MM.1S (cell line): ENCODE results near the gene CDK12.

ENCODE experiments used
- DNase-seq: peaks from one replicate; pipeline ENCODE4 v3.0.0-alpha.2; 2015
- H2AFZ ChIP-seq: fragments of 300-600 bp; sonication (generic); 2 replicates; pipeline ENCODE4 v1.6.0; 2016; ENCODE audit warnings: antibody characterized with exemption, low read length
- H3F3A ChIP-seq: fragments of 300-600 bp; sonication (generic); 2 replicates; pipeline ENCODE4 v1.6.1; 2016; ENCODE audit warnings: mild to moderate bottlenecking, antibody characterized with exemption, low read length, moderate library complexity, mixed read lengths; ENCODE audit not compliant: insufficient read depth
- H3K27ac ChIP-seq: fragments of 300-600 bp; sonication (generic); 2 replicates; pipeline ENCODE4 v1.5.1; 2016; ENCODE audit warnings: mild to moderate bottlenecking, low read length
- H3K27me3 ChIP-seq: fragments of 300-600 bp; sonication (generic); replicated peaks from 2 replicates; pipeline ENCODE4 v1.6.0; 2016; ENCODE audit warnings: low read length; ENCODE audit not compliant: insufficient read depth
- H3K36me3 ChIP-seq: fragments of 300-600 bp; sonication (generic); replicated peaks from 2 replicates; pipeline ENCODE4 v1.6.1; 2016; ENCODE audit warnings: mild to moderate bottlenecking, low read length, mixed read lengths; ENCODE audit not compliant: insufficient read depth
- H3K4me1 ChIP-seq: fragments of 300-600 bp; sonication (generic); 2 replicates; pipeline ENCODE4 v1.6.1; 2016; ENCODE audit warnings: low read length, mixed read lengths
- H3K4me2 ChIP-seq: fragments of 300-600 bp; sonication (generic); 2 replicates; pipeline ENCODE4 v1.6.0; 2016; ENCODE audit warnings: low read depth, low read length
- H3K4me3 ChIP-seq: fragments of 300-600 bp; sonication (generic); 2 replicates; pipeline ENCODE4 v1.5.1; 2016; ENCODE audit warnings: low read length, mixed read lengths
- H3K79me2 ChIP-seq: fragments of 300-600 bp; sonication (generic); 2 replicates; pipeline ENCODE4 v1.6.1; 2016; ENCODE audit warnings: mixed run types, low read length, mixed read lengths
- H3K9ac ChIP-seq: fragments of 300-600 bp; sonication (generic); 2 replicates; pipeline ENCODE4 v1.6.1; 2016; ENCODE audit warnings: low read length, mixed read lengths
- H3K9me2 ChIP-seq: fragments of 300-600 bp; sonication (generic); replicated peaks from 2 replicates; pipeline ENCODE4 v1.6.1; 2016; ENCODE audit warnings: mild to moderate bottlenecking, low read length, mixed read lengths; ENCODE audit not compliant: insufficient read depth
- H3K9me3 ChIP-seq: fragments of 300-600 bp; sonication (generic); replicated peaks from 2 replicates; pipeline ENCODE4 v1.6.1; 2016; ENCODE audit warnings: mild to moderate bottlenecking, low read length, mixed read lengths; ENCODE audit not compliant: insufficient read depth
- H4K20me1 ChIP-seq: fragments of 300-600 bp; sonication (generic); 2 replicates; pipeline ENCODE4 v1.6.1; 2016; ENCODE audit warnings: mild to moderate bottlenecking, low read length, moderate library complexity, mixed read lengths; ENCODE audit not compliant: insufficient read depth
- EZH2 ChIP-seq: fragments of 300-600 bp; sonication (generic); optimal IDR thresholded peaks from 2 replicates; pipeline ENCODE3; 2017; ENCODE audit warnings: low read depth, mild to moderate bottlenecking, antibody characterized with exemption, low read length, mixed read lengths
- EZH2phosphoT487 ChIP-seq: fragments of 300-600 bp; sonication (generic); IDR thresholded peaks from 2 replicates; pipeline ENCODE4 v1.6.1; 2018; ENCODE audit warnings: antibody characterized with exemption, low read length
- TF ChIP-seq, protein P1 (sequence below): fragments of 300-600 bp; sonication (generic); IDR thresholded peaks from 2 replicates; pipeline ENCODE4 v1.5.1; 2016; ENCODE audit warnings: antibody characterized with exemption, low read length, mixed read lengths

CDK12 gene

DNA sequence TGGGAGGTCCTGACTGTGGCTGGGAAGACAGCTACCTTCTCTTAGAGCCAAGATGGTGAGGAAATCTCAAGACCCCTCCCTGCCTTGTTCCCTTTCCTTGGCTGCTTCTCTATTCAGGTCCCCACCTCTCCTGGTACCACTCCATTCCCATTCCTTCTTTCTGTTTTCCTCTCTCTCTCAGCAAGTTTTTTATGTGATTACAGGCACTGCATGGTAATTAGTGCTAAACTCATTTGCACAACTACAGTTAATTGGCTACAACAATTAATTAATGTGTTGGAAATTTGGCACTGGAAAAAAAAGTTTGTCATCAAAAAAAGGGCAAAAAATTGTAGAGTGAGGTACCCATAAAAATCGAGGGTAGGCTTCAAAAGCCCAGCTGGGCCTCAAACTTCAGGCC is 101.1 kb downstream of the CDK12 start:
- Histone ChIP-seq H3K9ac (no peak overlapping the region), H3K4me1 (no peaks in the 10 kb centered on the region), H2AFZ (no peak overlapping the region), H3K4me3 (no peak overlapping the region), H3K27me3 (no peaks in the 10 kb centered on the region), H3K4me2 (no peak overlapping the region), H3K9me2 (no peaks in the 10 kb centered on the region), H3K79me2 (no peaks in the 10 kb centered on the region), H4K20me1 (no peaks in the 10 kb centered on the region), H3K9me3 (no peaks in the 10 kb centered on the region), H3F3A (no peaks in the 10 kb centered on the region), H3K27ac (no peak overlapping the region), H3K36me3 (no peaks in the 10 kb centered on the region)
- no peak for DNase-seq
- TF ChIP-seq, protein P1, sequence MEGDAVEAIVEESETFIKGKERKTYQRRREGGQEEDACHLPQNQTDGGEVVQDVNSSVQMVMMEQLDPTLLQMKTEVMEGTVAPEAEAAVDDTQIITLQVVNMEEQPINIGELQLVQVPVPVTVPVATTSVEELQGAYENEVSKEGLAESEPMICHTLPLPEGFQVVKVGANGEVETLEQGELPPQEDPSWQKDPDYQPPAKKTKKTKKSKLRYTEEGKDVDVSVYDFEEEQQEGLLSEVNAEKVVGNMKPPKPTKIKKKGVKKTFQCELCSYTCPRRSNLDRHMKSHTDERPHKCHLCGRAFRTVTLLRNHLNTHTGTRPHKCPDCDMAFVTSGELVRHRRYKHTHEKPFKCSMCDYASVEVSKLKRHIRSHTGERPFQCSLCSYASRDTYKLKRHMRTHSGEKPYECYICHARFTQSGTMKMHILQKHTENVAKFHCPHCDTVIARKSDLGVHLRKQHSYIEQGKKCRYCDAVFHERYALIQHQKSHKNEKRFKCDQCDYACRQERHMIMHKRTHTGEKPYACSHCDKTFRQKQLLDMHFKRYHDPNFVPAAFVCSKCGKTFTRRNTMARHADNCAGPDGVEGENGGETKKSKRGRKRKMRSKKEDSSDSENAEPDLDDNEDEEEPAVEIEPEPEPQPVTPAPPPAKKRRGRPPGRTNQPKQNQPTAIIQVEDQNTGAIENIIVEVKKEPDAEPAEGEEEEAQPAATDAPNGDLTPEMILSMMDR = no peak
- TF ChIP-seq EZH2phosphoT487 (no peak), EZH2 (no peak)

DNA sequence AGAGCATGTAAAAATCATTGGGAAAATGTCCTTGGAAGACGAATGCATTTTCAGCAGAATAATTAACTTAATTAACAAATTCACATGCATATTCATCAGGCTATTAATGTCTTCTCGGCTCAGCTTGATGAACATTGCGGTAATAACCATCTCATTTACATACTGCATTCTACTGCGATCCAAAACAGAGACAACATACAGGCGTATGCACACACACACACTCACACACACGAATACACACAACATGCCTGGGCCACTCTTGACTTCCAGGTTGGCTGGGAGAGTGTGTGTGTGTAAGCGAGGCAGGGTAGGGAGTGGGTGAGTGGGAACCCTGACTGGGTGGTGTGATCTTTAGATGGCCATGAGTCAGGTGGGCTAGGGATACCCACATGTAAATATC is 101.7 kb downstream of the CDK12 start:
- Histone ChIP-seq H3K27me3 (no peaks in the 10 kb centered on the region), H3K4me1 (no peaks in the 10 kb centered on the region), H3K9me2 (no peaks in the 10 kb centered on the region), H3F3A (no peaks in the 10 kb centered on the region), H3K79me2 (no peaks in the 10 kb centered on the region), H2AFZ (no peak overlapping the region), H3K36me3 (no peaks in the 10 kb centered on the region), H4K20me1 (no peaks in the 10 kb centered on the region), H3K4me3 (no peak overlapping the region), H3K9ac (no peak overlapping the region), H3K27ac (no peak overlapping the region), H3K4me2 (no peak overlapping the region), H3K9me3 (no peaks in the 10 kb centered on the region)
- TF ChIP-seq, protein P1 = no peak
- TF ChIP-seq EZH2 = no peak
- TF ChIP-seq EZH2phosphoT487 = no peak
- DNase-seq = no peak

DNA sequence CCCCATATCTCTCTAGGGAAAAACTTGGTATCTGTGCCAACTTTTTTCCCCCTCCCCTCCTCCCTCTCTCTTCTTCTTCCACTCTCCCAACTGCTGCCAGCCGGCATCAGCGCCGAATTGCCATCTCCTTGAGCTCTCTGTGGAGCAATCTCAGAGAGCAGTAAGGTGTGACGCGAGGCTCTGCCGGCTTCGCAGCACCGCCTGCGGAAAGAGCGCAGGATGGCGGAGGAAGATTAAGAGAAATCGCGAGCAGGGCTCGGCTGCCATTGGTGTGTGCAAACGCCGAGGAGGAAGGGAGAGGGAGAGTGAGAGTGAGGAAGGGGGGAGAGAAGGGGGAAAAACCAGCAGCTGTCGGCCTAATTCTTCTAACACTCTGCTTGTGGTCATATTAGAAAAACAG is 102.2 kb downstream of the CDK12 start:
- Histone ChIP-seq H3K27me3 (no peaks in the 10 kb centered on the region), H3K36me3 (no peaks in the 10 kb centered on the region), H3K4me3 (no peak overlapping the region), H3K9me3 (no peaks in the 10 kb centered on the region), H3K9ac (no peak overlapping the region), H3K9me2 (no peaks in the 10 kb centered on the region), H3F3A (no peaks in the 10 kb centered on the region), H3K4me1 (no peaks in the 10 kb centered on the region), H3K27ac (no peak overlapping the region), H2AFZ (no peak overlapping the region), H3K4me2 (no peak overlapping the region), H3K79me2 (no peaks in the 10 kb centered on the region), H4K20me1 (no peaks in the 10 kb centered on the region)
- DNase-seq = no peak
- TF ChIP-seq EZH2phosphoT487 = no peak

DNA sequence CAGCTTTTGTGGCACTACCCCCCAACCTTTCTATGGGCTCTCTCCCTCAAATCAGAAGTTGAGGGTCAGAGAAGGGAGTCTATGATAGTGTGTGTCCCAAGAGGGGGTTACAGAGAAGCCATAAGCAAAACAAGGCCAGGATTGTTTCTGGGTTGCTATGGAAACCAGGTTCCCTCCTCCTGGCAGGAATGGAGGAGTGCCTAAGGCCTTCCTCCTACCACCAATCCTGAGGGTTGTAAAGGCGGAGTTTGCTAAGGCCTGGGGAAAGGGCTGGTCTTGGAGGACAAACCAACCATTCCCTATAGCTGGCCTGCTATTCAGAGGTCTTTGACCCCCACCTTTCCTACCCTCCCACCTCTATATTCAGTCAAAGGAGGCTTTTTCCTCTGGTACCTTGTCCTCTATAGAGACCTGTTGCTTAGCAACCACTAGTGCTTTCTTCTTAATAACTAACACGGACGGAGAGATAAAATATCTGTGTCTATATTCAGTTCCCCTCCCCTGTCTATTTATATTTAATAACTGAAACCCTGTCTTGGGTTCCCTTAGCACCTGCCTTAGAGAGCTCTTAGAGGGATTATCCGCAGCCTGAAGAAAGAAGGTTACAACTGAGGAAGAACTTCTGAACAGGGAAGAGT is 103.0 kb downstream of the CDK12 start:
- Histone ChIP-seq H3K9ac (no peak overlapping the region), H3K27ac (no peak overlapping the region), H3K79me2 (no peaks in the 10 kb centered on the region), H3K27me3 (no peaks in the 10 kb centered on the region), H3K9me3 (no peaks in the 10 kb centered on the region), H3K4me1 (no peaks in the 10 kb centered on the region), H3K9me2 (no peaks in the 10 kb centered on the region), H3K4me2 (no peak overlapping the region), H3K36me3 (no peaks in the 10 kb centered on the region), H3F3A (no peaks in the 10 kb centered on the region), H2AFZ (no peak overlapping the region), H4K20me1 (no peaks in the 10 kb centered on the region), H3K4me3 (no peak overlapping the region)
- no peak for DNase-seq
- TF ChIP-seq EZH2phosphoT487 = no peak
- TF ChIP-seq EZH2 = no peak
- TF ChIP-seq, protein P1 = no peak
